SKM-1 (cell line): ENCODE results near the gene ANO8.

Experiments used
- DNase-seq: peaks from one replicate; lab custom pipeline; 2025; ENCODE audit not compliant: unreplicated experiment; lab: John Stamatoyannopoulos, UW

ANO8 gene

DNA sequence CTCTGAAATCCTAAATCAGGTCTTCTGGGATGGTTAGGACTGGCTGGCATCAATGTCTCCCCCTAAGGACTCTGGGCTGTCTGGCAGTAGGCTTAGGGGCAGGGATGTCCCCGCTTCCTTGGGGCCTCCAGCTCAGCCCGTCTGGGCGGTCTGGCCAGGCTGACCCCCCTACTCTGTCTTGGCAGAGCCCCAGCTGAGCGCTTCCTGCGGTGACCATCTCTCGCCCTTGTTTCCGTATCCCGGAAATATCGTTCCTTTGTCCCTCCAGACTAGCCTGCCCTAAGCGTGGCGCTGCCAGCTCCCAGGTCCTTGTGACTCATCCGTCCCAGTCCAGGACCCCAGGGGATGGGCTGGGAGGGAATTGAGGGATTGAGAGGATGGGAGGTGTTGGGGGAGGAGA is 14.0 kb upstream of the ANO8 start:
- no peak for DNase-seq

DNA sequence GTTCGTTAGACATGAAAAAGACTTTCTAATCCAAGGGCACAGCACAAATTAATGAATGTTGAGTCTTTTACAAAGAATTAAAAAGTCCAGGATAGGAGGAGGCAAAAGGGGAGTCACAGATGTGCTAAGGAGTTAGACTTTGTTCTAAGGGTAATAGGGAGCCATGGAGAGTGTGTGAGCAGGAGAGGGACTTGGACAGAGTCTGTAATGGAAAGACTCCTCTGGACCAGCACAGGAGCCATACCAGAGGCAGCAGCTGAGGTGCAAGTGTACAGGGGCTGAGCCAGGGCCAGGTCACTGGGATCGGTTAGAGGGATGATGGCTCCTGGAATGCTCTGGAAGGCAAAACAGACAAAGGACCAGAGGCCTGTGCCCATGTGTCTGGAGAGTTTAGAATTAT is 13.2 kb upstream of the ANO8 start:
- DNase-seq = no peak

DNA sequence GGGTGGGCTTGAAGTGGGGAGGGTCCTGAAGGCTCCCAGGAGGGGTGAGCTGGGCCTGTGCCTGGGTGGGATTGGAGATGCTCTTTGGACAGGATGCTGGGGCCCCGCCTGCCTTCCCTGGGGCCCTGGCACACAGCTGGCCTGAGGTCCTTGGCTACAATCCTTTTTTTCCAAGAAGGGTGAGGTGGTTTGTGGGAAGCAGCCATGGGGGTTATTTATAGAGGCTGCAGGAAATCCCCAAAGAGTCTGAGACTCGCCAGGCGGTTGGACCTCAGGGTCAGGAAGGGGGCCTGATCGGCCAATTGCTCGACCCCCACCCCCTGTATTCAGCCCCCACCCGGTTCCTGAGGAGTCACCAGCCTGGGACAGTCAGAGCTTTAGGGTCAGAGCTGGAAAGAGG is 12.7 kb upstream of the ANO8 start:
- no peak for DNase-seq

DNA sequence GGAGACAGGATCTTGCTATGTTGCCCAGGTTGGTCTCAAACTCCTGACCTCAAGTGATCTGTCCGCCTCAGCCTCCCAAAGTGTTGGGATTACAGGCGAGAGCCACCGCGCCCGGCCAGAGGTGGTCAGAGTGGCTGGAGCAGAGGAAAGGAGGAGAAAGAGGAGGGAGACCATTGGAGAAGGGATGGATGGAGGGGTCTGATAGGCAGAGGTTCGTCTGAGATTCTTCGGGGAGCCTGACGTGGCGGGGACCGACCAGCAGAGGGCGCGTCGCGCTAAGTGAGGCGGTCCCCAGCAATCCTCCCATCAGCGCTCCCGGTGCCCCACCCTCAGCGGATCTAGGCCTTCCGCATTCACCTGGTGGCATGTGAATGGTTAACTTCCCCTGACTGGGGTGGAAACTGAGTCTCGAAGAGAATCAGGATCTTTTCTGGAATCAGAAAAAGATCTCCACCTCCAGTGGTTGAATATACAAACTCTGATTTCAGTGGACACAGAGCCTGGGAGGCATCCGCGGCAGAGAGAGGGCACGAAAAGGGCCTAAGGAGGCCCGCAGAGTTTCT is 11.5 kb upstream of the ANO8 start:
- peak; percentile 12 for DNase-seq

DNA sequence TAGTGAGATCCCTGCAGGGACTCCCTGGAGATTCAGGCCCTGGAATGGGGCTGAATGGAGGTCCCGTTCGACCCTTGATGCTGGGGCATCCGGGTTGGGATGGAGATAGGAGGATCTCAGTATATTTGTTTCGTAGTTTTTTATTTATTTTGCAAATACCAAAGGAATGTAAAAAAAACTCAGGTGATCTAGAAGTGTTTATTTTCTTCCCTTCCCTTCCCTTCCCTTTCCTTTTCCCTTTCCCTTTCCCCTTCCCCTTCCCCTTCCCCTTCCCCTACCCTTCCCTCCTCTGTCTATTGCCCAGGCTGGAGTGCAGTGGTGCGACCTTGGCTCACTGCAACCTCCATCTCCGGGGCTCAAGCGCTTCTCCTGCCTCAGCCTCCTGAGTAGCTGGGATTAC is 7.2 kb upstream of the ANO8 start:
- DNase-seq = no peak

DNA sequence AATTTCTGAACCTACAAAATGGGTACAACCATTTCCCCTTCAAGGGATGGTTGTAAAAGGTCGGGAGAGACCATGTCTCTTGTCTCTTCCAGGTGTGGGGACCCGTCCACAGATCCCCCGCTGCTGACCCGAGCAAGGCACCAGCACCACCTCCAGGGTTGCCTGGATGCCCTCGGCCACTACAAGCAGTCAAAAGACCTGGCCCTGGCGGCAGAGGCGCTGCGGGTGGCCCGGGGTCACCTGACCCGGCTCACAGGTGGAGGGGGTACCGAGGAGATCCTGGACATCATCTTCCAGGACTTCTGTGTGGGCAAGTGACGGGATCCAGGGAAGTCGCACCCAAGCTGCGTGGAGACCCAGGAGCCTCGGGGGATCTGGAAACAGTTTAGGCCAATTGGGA is 6.7 kb upstream of the ANO8 start:
- no peak for DNase-seq

DNA sequence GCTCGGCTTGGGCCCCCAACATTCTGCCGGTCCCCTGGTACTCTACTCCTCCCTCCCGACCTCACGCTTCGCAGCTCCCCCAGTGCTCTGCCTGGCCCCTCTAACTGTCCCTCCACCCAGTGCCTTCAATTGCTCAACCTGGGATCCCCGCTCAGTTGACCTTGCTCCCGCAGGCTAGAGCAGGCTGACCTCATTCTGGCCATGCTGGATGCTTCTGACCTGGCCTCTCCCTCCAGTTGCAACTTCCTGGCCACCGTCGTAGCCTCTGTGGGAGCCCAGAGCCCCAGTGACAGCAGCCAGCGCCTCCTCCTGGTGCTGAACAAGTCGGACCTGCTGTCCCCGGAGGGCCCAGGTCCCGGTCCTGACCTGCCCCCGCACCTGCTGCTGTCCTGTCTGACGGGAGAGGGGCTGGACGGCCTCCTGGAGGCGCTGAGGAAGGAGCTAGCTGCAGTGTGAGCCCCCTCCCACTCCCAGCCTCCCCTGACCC is 6.3 kb upstream of the ANO8 start:
- no peak for DNase-seq

DNA sequence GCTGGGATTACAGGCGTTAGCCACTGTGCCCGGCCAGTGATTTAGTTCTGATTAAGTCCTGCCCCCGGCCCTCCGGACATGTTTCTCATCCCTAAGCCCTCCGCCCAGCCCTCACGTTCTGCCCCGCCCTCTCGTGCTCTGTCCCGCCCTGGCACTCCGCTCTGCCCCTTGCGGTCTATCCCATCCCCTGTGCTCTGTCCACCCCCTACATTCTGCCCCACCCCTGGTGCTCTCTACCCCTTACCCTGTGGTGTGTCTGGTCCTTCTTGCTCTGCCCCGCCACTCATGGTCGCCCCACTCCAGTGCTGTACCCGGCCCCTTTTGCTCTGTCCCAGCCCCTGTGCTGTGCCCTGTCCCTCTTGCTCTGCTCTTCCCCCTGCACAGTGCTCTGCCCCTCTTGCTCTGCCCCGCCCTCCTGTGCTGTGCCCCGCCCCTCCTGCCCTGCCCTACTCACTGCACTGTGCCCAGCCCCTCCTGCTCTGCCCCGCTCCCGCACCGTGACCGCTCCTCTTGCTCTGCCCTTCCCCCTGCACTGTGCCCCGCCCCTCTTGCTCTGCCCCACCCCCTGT is 5.7 kb upstream of the ANO8 start:
- no peak for DNase-seq

DNA sequence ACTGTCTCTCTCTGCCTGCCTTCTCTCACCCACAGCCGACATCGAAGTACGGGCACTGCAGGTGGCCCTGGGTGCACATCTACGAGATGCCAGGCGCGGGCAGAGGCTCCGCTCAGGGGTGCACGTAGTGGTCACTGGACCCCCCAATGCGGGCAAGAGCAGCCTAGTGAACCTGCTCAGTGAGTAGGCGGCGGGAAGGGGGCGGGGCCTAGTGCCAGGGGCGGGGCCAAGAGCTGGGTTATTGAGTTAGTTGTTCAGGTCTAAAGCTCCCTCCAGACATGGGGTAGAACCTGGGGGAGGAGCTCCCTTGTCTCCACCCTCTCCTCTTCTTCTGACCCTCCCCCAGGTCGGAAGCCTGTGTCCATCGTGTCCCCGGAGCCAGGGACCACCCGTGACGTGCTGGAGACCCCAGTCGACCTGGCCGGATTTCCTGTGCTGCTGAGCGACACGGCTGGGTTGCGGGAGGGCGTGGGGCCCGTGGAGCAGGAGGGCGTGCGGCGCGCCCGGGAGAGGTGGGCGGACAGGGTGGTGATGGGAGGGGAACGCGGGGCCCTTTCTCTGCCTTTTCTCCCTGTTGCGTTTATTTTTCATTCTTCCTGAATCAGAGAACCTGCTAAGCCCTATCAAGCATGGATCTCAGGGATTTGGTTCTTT is 4.6 kb upstream of the ANO8 start:
- DNase-seq = no peak

DNA sequence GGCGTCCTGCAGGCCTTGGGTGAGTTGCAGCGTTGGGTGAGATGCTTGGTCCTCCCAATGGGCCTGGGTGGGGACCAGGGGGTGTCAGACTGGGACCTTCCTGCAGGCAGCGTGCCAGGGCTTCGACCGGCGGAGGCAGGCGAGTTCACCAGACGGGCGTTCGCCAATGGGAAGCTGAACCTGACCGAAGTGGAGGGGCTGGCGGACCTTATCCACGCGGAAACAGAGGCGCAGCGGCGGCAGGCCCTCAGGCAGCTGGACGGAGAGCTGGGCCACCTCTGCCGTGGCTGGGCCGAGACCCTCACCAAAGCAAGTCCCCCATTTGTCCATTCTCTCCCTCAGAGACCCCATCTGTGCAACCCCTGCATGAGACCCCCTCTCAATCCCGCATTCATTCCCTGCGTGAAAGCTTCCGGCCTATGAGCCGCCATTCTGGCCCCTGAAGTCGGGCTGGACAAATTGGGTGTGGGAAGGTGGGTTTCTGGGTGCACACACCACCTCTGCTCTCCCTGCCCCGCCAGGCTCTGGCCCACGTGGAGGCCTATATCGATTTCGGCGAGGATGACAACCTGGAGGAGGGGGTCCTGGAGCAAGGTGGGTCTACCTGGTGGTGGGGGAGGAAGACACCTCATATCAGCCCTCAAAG is 3.9 kb upstream of the ANO8 start:
- no peak for DNase-seq

DNA sequence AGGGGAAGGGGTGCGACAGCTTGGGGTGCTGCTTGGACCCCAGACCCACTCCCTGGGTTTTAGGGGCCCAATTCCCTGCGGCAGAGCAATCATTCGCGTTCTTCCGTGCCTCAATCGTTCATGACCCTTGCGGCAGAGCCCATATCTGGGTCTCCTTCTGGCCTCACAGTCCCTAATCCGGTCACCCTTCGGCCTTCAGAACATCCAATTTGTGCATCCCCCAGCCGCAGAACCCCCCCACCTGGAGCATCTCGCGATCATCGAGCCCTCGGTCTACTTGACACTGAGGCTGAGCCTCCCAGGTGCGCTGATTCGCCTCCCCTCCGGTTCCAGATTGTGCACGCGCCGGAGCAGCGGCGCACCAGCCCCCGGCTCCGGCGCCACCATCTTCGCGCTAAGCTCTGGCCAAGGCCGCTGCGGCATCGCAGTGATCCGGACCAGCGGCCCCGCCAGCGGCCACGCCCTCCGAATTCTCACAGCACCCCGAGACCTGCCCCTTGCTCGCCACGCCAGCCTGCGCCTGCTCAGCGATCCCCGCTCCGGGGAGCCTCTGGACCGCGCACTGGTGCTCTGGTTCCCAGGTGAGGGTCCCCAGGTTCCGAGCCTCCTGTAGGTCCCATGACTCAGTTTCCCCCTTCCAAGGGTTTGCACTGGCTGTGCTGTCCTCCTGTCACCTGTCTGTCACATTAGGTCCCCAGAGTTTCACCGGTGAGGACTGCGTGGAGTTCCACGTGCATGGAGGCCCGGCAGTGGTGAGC is 3.2 kb upstream of the ANO8 start:
- DNase-seq = no peak

DNA sequence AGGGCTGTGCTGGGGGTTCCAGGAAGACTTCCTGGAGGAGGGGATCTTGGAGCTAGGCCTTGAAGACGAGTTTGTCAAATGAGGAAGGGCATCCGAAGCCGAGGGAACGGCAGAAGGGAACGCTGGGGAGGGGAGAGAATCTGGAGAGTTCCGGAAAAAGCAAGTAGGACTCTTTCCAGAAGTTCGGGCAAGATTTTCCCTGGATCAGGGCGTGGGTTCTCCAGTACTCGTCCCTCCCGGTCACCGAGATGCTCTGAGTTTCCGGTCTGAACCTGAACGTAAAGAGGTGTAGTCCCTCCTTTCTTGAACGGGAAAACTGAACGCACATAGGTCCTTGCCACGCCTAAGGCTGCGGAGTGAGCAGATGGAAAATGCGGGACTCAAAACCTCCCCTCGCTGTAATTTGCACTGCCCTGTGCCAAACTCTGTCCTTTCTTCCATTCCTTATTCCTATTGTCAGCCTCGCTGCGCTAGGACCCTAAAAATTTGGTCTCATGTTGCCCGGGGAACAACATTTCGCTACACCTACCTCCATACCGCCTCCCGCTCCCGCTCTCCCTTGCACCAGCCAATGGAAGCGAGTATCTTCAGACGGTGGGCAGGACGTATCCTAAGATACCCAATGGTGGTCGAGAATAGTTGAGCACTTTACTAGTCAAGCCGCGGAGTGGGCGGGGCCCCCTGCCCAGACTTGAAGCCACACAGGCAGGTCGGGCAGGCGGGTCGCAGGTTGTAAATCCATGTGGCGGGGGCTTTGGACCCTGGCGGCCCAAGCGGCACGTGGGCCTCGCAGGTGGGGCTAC is 2.4 kb upstream of the ANO8 start, which contains the start of gene GTPBP3:
GTPBP3 (plus strand) TSS at position 682 of the 803 bp plus-strand sequence; CDS start at position 741, 59 bp downstream.
- DNase-seq = peak; percentile 98

DNA sequence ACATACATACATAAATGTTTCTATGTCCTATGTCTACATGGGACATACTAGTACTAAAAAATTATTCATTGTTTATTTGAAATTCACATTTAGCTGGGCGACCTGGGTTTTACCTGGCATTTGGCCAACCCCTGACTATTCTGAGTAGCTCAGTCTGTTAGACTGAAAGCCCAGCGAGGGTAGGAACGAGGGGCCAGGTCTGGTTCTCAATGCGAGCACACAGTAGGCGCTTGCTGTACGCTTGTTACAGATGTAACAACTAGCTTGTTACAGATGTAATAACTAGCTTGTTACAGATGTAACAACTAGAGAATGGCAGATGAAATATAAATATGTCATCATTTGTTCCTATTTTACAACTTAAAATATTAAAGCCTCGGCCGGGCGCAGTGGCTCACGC is 920 bp upstream of the ANO8 start:
- DNase-seq = no peak

DNA sequence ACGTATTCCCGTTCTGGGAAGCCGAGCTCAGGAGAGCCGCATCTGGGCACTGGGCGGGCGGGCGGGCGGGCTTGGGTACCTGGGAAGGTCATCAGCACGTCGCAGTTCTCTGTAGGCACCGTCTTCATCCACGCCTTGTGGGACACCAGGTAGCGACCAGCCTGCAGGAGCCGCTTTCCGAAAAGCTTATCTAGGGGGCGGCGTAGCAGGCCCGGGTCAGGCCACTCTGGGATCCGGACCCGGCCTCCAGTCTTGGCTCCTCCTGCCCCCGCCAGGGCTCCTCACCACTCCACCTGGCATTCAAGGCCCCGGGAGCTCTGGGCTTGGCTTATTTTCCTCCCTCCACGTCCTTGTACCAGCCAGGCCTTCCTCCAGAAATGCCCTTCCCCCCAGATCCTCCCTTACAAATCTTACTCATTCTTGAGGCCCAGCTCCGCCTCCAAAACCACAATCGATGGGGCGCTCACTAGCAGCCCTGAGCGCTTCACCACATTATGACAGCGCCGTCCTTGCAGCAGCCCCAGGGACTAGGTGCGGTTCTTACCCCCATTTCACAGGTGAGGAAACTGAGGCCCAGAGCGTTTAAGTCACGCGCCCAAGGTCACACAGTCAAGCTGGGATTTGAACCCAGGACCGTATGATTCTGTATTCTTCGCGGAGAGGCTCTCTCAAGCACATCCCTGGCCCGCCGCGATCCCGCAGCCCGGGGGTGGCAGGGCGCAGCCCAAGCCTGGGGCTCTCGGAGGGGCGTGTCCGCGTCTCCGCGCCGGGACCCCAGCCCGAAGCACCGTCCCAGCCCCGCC is 843 bp downstream of the ANO8 start:
- peak; percentile 33 for DNase-seq

DNA sequence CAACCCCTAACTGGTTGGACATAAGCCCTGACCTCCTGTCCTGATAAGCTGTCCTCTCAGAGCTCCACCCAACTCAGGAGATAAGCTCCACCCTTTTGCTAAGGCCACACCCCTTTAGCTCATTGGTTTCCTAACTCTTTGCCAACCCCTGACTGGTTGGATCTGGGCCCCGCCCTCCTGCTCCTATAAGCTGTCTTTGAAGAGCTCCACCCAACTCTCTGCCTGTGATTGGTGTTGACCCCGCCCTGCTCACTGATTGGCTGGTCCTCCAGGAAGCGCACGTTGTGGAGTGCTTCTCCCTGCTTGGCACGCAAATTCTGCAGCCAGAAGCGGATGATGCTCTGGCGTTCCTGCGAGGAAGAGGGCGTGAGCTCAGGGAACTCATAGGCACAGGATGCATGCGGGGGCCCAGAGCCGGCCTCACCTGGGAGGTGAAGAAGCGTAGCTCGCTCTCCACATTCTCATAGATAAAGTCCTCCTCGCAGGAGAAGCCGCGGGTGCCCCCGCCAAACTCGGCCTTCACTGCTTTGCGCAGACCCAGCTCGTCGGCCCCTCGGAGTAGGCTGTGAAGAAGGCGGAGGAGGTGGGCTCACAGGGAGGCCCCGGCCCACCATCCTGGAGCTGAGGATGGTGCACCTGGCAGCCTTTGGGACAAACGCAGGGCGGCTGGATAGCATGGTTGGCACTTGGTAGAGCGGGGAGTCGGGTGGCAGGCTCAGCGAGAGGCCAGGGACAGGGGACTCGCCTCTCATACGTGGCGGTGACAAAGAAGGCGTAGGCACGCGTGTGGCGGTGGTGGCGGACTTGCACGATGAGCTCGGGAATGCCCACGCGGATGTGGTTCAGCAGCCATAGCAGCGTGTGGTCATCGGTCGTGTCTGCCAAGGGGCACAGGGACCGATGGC is 1.7 kb downstream of the ANO8 start:
- peak; percentile 53 for DNase-seq

DNA sequence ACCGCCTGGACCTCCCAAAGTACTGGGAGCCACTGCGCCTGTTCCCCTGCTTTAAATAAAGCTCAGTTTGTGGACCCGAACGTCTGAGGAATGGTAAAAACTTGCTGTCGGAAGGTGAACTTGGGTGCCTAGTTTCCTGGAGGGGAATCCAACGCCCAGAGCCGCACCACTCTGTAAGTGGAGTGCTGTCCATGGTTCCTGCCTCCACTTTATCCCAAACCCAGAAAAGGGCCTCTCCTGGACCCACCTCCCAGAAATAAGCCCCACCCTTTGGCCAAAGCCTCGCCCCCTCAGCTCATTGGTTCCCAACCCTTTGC is 2.3 kb downstream of the ANO8 start:
- no peak for DNase-seq

DNA sequence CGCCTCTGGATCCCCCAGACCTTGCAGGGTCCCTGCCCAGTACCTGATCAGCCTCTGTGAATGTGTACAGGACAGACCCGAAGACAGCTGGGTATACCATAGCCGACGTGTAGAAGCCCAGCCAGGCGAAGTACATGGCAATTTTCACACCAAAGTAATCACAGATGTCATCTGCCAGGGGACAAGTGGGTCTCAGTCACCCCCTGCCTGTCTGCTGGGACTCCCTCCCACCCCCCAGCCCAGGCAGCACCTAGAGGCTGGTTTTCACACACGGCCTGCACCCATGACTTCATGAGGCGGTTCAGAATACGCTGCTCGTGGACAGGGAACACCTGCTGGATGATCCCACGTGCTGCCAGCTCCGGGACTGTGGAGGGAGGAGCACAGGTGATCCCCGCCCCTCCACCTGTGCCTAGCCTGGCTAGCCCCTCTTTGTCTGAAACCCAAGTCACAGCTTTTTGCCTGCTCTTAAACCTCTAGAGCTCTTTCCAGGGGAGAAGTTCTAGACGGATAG is 3.6 kb downstream of the ANO8 start:
- DNase-seq = no peak

DNA sequence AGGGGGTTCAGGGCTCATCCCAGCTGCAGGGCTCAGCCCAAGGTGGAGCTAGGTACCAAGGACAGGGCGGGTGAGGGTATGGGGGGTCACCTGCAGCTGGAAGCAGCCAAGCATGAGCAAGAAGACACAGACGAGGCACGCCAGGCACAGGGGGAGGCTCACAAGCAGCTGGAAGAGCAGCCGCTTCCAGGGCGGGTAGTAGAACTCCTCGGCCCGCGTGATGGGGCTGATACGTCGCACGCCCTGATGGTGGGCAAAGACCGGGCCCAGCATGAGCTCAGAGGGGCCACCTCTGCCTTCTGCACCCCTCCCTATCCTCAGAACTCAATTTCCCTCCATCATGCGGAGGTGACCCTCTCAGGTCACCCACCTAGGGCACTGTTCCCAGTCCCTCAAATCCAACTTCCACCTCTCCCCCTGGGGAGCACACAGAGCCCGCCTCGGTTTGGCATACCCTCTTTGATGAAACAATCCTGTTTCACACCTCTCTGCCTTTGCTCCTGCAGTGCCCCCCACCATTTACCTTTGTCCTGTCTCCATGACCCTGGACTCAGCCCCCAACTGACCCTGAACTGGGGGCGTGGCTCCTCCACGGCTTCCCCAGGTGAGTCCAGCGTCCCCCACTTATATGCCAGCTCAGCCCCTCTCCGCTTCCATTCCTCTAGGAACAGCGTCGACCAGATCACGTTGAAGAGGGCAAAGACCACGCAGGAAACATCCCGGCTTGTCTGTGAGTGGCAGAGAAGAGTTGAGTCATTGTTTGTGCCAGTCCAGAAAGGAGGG is 4.2 kb downstream of the ANO8 start:
- DNase-seq = no peak
